ENCODE results near the gene TEDDM1. TPM values are rescaled to one million over a fixed set of nuclear protein-coding genes. Genes with fewer than 3 reads are reported as not detected.
"Not testable (repeated sequence)": the region's sequence is repeated elsewhere in the genome, so short reads cannot be mapped to it uniquely, and the experiment has no call there.

TEDDM1 gene
- total RNA-seq, 3 donors from 2014 or later, result not detected

DNA sequence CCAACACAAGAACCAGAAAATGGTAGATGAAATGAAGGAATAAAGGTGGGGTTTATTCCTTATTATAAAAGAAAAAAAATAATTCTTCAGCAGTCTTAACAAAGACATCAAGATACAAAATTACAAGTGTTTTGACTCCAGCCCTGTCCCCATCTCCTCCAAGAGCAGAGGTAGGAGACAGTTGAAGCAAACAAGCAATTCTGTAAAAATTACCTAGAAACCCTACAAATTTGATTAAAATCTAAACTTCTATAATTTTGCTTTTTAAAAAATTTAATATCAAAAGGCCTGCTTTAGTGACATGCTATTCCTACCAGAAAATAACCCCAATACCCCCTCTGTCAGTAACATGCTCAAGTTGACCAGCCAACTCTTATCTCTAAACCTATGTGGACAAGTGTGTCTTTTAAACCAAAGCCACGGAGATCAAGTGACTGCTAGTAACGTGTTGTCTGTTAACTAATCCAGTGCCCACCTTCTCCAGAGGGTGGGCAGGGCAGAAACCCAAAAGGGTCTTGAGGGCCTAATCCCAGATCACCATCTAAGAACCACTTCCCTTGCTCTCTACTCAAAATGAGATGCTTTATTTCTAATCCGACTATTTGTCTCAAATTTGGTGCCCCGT lies 17.3 kb downstream of the TEDDM1 start:
- Histone ChIP-seq H3K27ac (no peak overlapping the region), H3K9me3 (no peaks in the 10 kb centered on the region), H3K36me3 (peaks cover 21% of the 10 kb centered on the region), H3K4me1 (peaks cover 0 to 2% of the 10 kb centered on the region in 2 donors), H3K4me3 (no peak overlapping the region), H3K27me3 (no peaks in the 10 kb centered on the region)
- intact Hi-C loops (cut with DNase I; ENCODE audit: low total_unique reads), result no loop called here
- DNase-seq (ENCODE audit: low spot score in 2 of 2), result no peak
- no peak for TF ChIP-seq POLR2A (IDR thresholded peaks at IDR 0.05)
- peak in 1 of 3 donors; percentile 23 for TF ChIP-seq POLR2AphosphoS5 (IDR thresholded peaks at IDR 0.05)

- no peak overlapping the region for H3K27ac ChIP-seq
- H3K27me3 ChIP-seq, result no peaks in the 10 kb centered on the region
- H3K36me3 ChIP-seq, result peaks cover 17% of the 10 kb centered on the region
- TF ChIP-seq POLR2AphosphoS5 (IDR thresholded peaks at IDR 0.05), result peak in 1 of 3 donors; percentile 62
- TF ChIP-seq CTCF (IDR thresholded peaks at IDR 0.05), result no peak
- TF ChIP-seq POLR2A (IDR thresholded peaks at IDR 0.05), result no peak
- H3K9me3 ChIP-seq, result no peaks in the 10 kb centered on the region
- intact Hi-C loops (cut with DNase I; ENCODE audit: low total_unique reads), result no loop called here
- no peak for DNase-seq (ENCODE audit: low spot score in 2 of 2)
- peaks cover 0 to 2% of the 10 kb centered on the region in 2 donors for H3K4me1 ChIP-seq
- no peak overlapping the region for H3K4me3 ChIP-seq
Measured at GRCh38 chr1:182381962-182382819, 18.3 kb downstream of the TEDDM1 start.

DNA sequence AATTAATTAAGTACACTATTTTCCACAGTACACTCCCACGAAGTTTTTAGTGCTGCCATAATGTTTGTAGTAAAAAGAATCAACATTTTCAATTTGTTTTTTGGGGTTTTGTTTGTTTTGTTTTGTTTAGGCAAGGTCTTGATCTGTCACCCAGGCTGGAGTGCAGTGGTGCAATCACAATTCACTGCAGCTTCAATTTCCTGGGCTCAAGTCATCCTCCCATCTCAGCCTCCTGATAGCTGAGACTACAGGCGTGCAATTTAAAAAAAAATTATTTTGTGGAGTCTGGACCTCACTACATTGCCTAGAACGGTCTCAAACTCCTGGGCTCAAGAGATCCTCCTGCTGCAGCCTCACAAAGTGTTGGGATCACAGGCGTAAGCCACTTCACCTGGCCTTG lies 20.3 kb downstream of the TEDDM1 start:
- intact Hi-C loops (cut with DNase I; ENCODE audit: low total_unique reads), result no loop called here
- TF ChIP-seq POLR2A (IDR thresholded peaks at IDR 0.05), result no peak
- no peak for TF ChIP-seq CTCF (IDR thresholded peaks at IDR 0.05)
- TF ChIP-seq POLR2AphosphoS5 (IDR thresholded peaks at IDR 0.05), result no peak
- H3K4me3 ChIP-seq, result no peak overlapping the region
- H3K27ac ChIP-seq, result peak overlapping the region in 1 of 2 donors; percentile 23
- no peaks in the 10 kb centered on the region for H3K27me3 ChIP-seq
- DNase-seq (ENCODE audit: low spot score in 2 of 2), result no peak
- H3K36me3 ChIP-seq, result no peaks in the 10 kb centered on the region
- H3K9me3 ChIP-seq, result no peaks in the 10 kb centered on the region
- no peaks in the 10 kb centered on the region for H3K4me1 ChIP-seq

DNA sequence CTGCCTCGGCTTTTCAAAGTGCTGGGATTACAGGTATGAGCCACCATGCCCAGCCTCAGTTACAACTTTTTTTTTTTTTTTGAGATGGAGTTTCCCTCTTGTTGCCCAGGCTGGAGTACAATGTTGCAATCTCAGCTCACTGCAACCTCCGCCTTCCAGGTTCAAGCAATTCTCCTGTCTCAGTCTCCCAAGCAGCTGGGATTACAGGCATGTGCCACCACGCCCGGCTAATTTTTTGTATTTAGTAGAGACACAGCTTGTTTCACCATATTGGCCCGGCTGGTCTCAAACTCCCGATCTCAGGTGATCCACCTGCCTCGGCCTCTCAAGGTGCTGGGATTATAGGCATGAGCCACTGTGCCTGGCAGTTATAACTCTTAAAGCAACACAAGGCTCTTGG lies 20.7 kb downstream of the TEDDM1 start:
- H3K27me3 ChIP-seq; H3K4me1 ChIP-seq; H3K36me3 ChIP-seq; DNase-seq (ENCODE audit: low spot score in 2 of 2); H3K4me3 ChIP-seq; H3K27ac ChIP-seq; H3K9me3 ChIP-seq; intact Hi-C loops (cut with DNase I; ENCODE audit: low total_unique reads): not testable (repeated sequence)

GRCh38 chr1:182376936-182377574 lies 23.4 kb downstream of the TEDDM1 start:
- H3K27ac ChIP-seq, result no peak overlapping the region
- DNase-seq (ENCODE audit: low spot score in 2 of 2), result no peak
- no peaks in the 10 kb centered on the region for H3K27me3 ChIP-seq
- no peak for TF ChIP-seq POLR2A (IDR thresholded peaks at IDR 0.05)
- TF ChIP-seq POLR2AphosphoS5 (IDR thresholded peaks at IDR 0.05), result no peak
- TF ChIP-seq CTCF (IDR thresholded peaks at IDR 0.05), result no peak
- no peaks in the 10 kb centered on the region for H3K4me1 ChIP-seq
- H3K9me3 ChIP-seq, result no peaks in the 10 kb centered on the region
- H3K36me3 ChIP-seq, result no peaks in the 10 kb centered on the region
- intact Hi-C loops (cut with DNase I; ENCODE audit: low total_unique reads), result no loop called here
- H3K4me3 ChIP-seq, result no peak overlapping the region
